Mucosa of descending colon (tissue), 3 donors: ENCODE measurements around the gene MTUS2. TPM values are rescaled to one million over a fixed set of nuclear protein-coding genes. Genes with fewer than 3 reads are reported as not detected.

Source experiments
- ATAC-seq: fragments of 200-7000 bp; cut with Tn5 transposase; one replicate; pipeline ENCODE4 v1.9.1; 2020; ENCODE audit warnings: mild to moderate bottlenecking, moderate library complexity
- DNase-seq, 3 donors: peaks; one replicate each; pipeline ENCODE4 v3.0.0-alpha.2; 2020
- H3K36me3 ChIP-seq: fragments of 200-600 bp; one replicate; pipeline ENCODE4 v1.8.0; 2021; ENCODE audit warnings: low read depth, mild to moderate bottlenecking
- H3K4me1 ChIP-seq: fragments of 200-600 bp; one replicate; pipeline ENCODE4 v1.8.0; 2021; ENCODE audit warnings: low read depth, mild to moderate bottlenecking
- H3K4me3 ChIP-seq: fragments of 200-600 bp; one replicate; pipeline ENCODE4 v1.8.0; 2021; ENCODE audit warnings: mild to moderate bottlenecking
- H3K9me3 ChIP-seq: fragments of 200-600 bp; one replicate; pipeline ENCODE4 v1.8.0; 2021; ENCODE audit warnings: mild to moderate bottlenecking
- intact Hi-C, 2 donors: fragments of 100-400 bp; cut with DNase I in 1 of 2; cut with micrococcal nuclease in 1 of 2; formaldehyde crosslinking; loops; one replicate each; pipeline versions ENCODE4 v1.11.0 to v1.11.1; 2022; cut with DNase I, micrococcal nuclease
- total RNA-seq, 3 donors: library from RNA; stranded (reverse); fragmentation: NEBNext Ultra II Directional in 2 of 3; extraction: Animal tissue kit (Norgen Biotek cat#: 25700) in 2 of 3; gene quantifications; one replicate each; pipeline versions ENCODE4 v1.2.1 to v1.2.4, GENCODE V29; 2021 to 2023
- TF ChIP-seq, protein P1 (sequence below): fragments of 200-600 bp; IDR thresholded peaks from one replicate; pipeline ENCODE4 v1.8.0; 2022; ENCODE audit warnings: antibody characterized with exemption, mild to moderate bottlenecking
- donor health status: DM: no; HTN: no; CAD: no; lungs with moderate emphysema.
- donor health status: DM: no; HTN: no; CAD: no.
- donor health status: DM: no; HTN: yes; CAD: no.

Gene MTUS2
- total RNA-seq, 3 donors from 2014 or later: 0.09 to 0.85 (median 0.60) TPM

DNA sequence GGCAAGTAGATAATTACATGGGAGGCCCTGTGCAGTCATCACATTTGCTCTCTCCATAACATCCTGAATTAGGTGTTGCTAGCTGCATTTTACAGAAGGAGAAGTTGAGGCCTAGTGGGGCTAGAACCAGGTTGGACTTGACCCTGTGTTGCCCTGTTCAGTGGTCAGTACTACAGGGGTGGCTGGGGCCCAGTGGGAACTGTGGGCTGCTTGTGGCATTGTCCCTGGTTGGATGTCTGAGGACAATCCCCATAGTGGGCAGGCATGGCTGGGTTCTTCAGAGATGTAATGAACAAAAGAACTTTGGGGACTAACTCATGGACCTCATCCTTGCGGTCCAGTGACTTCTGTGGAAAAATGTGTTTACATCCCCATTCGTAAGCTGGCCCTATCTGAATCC, 38.9 kb downstream of the MTUS2 start:
- no peaks in the 10 kb centered on the region for H3K4me1 ChIP-seq
- DNase-seq (no peak), ATAC-seq (no peak)
- no peaks in the 10 kb centered on the region for H3K9me3 ChIP-seq
- TF ChIP-seq, protein P1, sequence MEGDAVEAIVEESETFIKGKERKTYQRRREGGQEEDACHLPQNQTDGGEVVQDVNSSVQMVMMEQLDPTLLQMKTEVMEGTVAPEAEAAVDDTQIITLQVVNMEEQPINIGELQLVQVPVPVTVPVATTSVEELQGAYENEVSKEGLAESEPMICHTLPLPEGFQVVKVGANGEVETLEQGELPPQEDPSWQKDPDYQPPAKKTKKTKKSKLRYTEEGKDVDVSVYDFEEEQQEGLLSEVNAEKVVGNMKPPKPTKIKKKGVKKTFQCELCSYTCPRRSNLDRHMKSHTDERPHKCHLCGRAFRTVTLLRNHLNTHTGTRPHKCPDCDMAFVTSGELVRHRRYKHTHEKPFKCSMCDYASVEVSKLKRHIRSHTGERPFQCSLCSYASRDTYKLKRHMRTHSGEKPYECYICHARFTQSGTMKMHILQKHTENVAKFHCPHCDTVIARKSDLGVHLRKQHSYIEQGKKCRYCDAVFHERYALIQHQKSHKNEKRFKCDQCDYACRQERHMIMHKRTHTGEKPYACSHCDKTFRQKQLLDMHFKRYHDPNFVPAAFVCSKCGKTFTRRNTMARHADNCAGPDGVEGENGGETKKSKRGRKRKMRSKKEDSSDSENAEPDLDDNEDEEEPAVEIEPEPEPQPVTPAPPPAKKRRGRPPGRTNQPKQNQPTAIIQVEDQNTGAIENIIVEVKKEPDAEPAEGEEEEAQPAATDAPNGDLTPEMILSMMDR: no peak
- no peaks in the 10 kb centered on the region for H3K36me3 ChIP-seq
- H3K4me3 ChIP-seq: no peak overlapping the region
- intact Hi-C loops: no loop called here

GRCh38 chr13:28859717-28860116, 39.6 kb downstream of the MTUS2 start:
- H3K9me3 ChIP-seq: no peaks in the 10 kb centered on the region
- no peak overlapping the region for H3K4me3 ChIP-seq
- TF ChIP-seq, protein P1: no peak
- H3K4me1 ChIP-seq: no peaks in the 10 kb centered on the region
- ATAC-seq (no peak), DNase-seq (no peak)
- intact Hi-C loops: no loop called here
- H3K36me3 ChIP-seq: no peaks in the 10 kb centered on the region

DNA sequence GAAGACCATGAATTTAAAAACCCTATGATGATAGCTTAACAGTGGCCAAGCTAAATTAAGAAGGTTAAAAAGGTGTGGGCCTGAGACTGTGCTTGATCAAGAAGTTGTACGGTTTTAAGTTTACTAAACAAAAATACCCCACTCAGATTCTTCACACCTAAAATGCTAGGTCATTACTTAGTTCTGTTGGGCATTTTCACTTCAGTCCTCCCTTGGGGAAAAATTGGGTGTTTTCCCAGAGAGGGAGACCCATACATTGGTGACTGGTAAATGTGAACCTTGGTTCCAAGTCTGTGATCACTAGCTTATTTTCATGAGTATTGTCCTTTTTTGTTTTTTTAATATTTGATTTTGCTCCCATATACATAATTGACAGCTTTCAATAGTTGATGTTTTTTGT, 44.4 kb downstream of the MTUS2 start:
- TF ChIP-seq, protein P1: no peak
- Histone ChIP-seq H3K4me1 (no peaks in the 10 kb centered on the region), H3K9me3 (no peaks in the 10 kb centered on the region), H3K4me3 (no peak overlapping the region), H3K36me3 (no peaks in the 10 kb centered on the region)
- ATAC-seq: no peak
- intact Hi-C loops: no loop called here
- no peak for DNase-seq

GRCh38 chr13:28865149-28865744, 45.1 kb downstream of the MTUS2 start:
- TF ChIP-seq, protein P1: no peak
- ATAC-seq: no peak
- intact Hi-C loops: no loop called here

DNA sequence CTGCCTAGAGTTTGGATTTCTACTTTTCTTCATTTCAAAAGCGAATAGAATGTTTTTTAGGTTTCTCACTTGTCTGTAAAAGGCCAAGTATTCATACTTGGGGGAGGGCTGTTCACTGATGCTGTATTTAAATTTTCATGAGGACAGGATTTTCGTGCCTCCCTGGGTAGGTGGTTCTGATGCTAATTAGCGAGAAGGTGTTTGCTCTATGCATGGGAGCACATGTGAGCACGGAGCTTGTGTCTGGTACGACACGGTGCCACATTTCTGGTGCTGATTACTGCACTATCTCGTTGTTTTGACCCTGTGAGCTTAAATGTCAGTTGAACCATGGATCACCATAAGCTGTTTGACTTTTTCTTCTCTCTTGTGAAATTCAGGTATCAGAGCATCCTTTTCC, 45.8 kb downstream of the MTUS2 start:
- DNase-seq (no peak), ATAC-seq (no peak)
- intact Hi-C loops: no loop called here
- H3K4me3 ChIP-seq: no peak overlapping the region
- TF ChIP-seq, protein P1: no peak
- no peaks in the 10 kb centered on the region for H3K36me3 ChIP-seq
- H3K9me3 ChIP-seq: no peaks in the 10 kb centered on the region
- no peaks in the 10 kb centered on the region for H3K4me1 ChIP-seq

More at GRCh38 chr13:28865149-28865744, 45.1 kb downstream of the MTUS2 start:
- Histone ChIP-seq H3K4me3 (no peak overlapping the region), H3K4me1 (no peaks in the 10 kb centered on the region), H3K9me3 (no peaks in the 10 kb centered on the region), H3K36me3 (no peaks in the 10 kb centered on the region)
- no peak for DNase-seq

- Histone ChIP-seq H3K4me1 (no peaks in the 10 kb centered on the region), H3K36me3 (no peaks in the 10 kb centered on the region)
- ATAC-seq: no peak
These were observed 46.8 kb downstream of the MTUS2 start for GRCh38 chr13:28866932-28867331.

More at GRCh38 chr13:28866932-28867331, 46.8 kb downstream of the MTUS2 start:
- no peak overlapping the region for H3K4me3 ChIP-seq
- TF ChIP-seq, protein P1: no peak
- no peaks in the 10 kb centered on the region for H3K9me3 ChIP-seq
- intact Hi-C loops: no loop called here
- no peak for DNase-seq
